ENCODE results near the gene ADRB1. TPM values are rescaled to one million over a fixed set of nuclear protein-coding genes. Genes with fewer than 3 reads are reported as not detected.

Gene ADRB1
- total RNA-seq, 2 experiments from 2014 or later, result 0.08 to 0.11 TPM

- DNase-seq (no peak), ATAC-seq (ENCODE audit: poor library complexity) (no peak)
- H3K36me3 ChIP-seq (ENCODE audit: insufficient read depth, low read length), result no peaks in the 10 kb centered on the region
- peaks cover under 1% of the 10 kb centered on the region for H3K4me1 ChIP-seq (ENCODE audit: insufficient read depth, low read length)
- H3K4me3 ChIP-seq (ENCODE audit: low read length), result no peak overlapping the region
- ChIA-PET POLR2A (no interaction called here), CTCF (no interaction called here)
- Mint-ChIP-seq H3K27ac (no peak overlapping the region), H3K4me3 (no peak overlapping the region), H3K27me3 (peaks cover 29% of the 10 kb centered on the region), H3K9me3 (no peaks in the 10 kb centered on the region), H3K4me1 (ENCODE audit: low read depth) (peaks cover 7% of the 10 kb centered on the region), H3K36me3 (ENCODE audit: low read depth) (no peaks in the 10 kb centered on the region)
- TF ChIP-seq CTCF (IDR thresholded peaks at IDR 0.05), result no peak
- H3K9me3 ChIP-seq (ENCODE audit: control insufficient read depth in 1 of 2, insufficient read depth in 1 of 2, low read length in 2 of 2), result no peaks in the 10 kb centered on the region
- H3K27me3 ChIP-seq (ENCODE audit: control insufficient read depth in 1 of 2, insufficient read depth in 2 of 2, low read length in 2 of 2), result peaks cover 0 to 6% of the 10 kb centered on the region in 2 experiments
- H3K27ac ChIP-seq (ENCODE audit: low read depth in 1 of 2, low read length in 2 of 2), result no peak overlapping the region
- intact Hi-C loops (cut with DNase I, micrococcal nuclease), result no loop called here
These were observed 13.5 kb upstream of the ADRB1 start for GRCh38 chr10:114030140-114030539.

- ChIA-PET POLR2A (no interaction called here), CTCF (no interaction called here)
- no peaks in the 10 kb centered on the region for H3K4me1 Mint-ChIP-seq (ENCODE audit: low read depth)
- DNase-seq (peak in 3 of 14 experiments; percentile 10 to 20 (median 12)), ATAC-seq (ENCODE audit: poor library complexity) (no peak)
- Histone ChIP-seq H3K36me3 (ENCODE audit: insufficient read depth, low read length) (no peaks in the 10 kb centered on the region), H3K4me1 (ENCODE audit: insufficient read depth, low read length) (no peaks in the 10 kb centered on the region), H3K4me3 (ENCODE audit: low read length) (no peak overlapping the region), H3K27ac (ENCODE audit: low read depth in 1 of 2, low read length in 2 of 2) (no peak overlapping the region), H3K9me3 (ENCODE audit: control insufficient read depth in 1 of 2, insufficient read depth in 1 of 2, low read length in 2 of 2) (no peaks in the 10 kb centered on the region), H3K27me3 (ENCODE audit: control insufficient read depth in 1 of 2, insufficient read depth in 2 of 2, low read length in 2 of 2) (peaks cover 0 to 6% of the 10 kb centered on the region in 2 experiments)
- no peak overlapping the region for H3K4me3 Mint-ChIP-seq
- no peaks in the 10 kb centered on the region for H3K9me3 Mint-ChIP-seq
- intact Hi-C loops (cut with DNase I, micrococcal nuclease), result no loop called here
- peaks cover 34% of the 10 kb centered on the region for H3K27me3 Mint-ChIP-seq
- TF ChIP-seq CTCF (IDR thresholded peaks at IDR 0.05), result no peak
- no peak overlapping the region for H3K27ac Mint-ChIP-seq
- no peaks in the 10 kb centered on the region for H3K36me3 Mint-ChIP-seq (ENCODE audit: low read depth)
These were observed 12.3 kb upstream of the ADRB1 start for GRCh38 chr10:114031073-114031972.

GRCh38 chr10:114033566-114033965, 10.1 kb upstream of the ADRB1 start:
- no peaks in the 10 kb centered on the region for H3K4me1 ChIP-seq (ENCODE audit: insufficient read depth, low read length)
- H3K27ac Mint-ChIP-seq, result no peak overlapping the region
- H3K4me3 ChIP-seq (ENCODE audit: low read length), result no peak overlapping the region
- peaks cover under 1 to 2% of the 10 kb centered on the region in 2 experiments for H3K27me3 ChIP-seq (ENCODE audit: control insufficient read depth in 1 of 2, insufficient read depth in 2 of 2, low read length in 2 of 2)
- no peaks in the 10 kb centered on the region for H3K36me3 Mint-ChIP-seq (ENCODE audit: low read depth)
- no peak overlapping the region for H3K27ac ChIP-seq (ENCODE audit: low read depth in 1 of 2, low read length in 2 of 2)
- no peak for DNase-seq
- no peaks in the 10 kb centered on the region for H3K4me1 Mint-ChIP-seq (ENCODE audit: low read depth)
- CTCF ChIA-PET, result no interaction called here
- no peak for ATAC-seq (ENCODE audit: poor library complexity)
- intact Hi-C loops (cut with DNase I, micrococcal nuclease), result no loop called here
- H3K4me3 Mint-ChIP-seq, result no peak overlapping the region
- POLR2A ChIA-PET, result no interaction called here
- H3K36me3 ChIP-seq (ENCODE audit: insufficient read depth, low read length), result no peaks in the 10 kb centered on the region
- H3K27me3 Mint-ChIP-seq, result peaks cover 36% of the 10 kb centered on the region
- no peaks in the 10 kb centered on the region for H3K9me3 ChIP-seq (ENCODE audit: control insufficient read depth in 1 of 2, insufficient read depth in 1 of 2, low read length in 2 of 2)
- H3K9me3 Mint-ChIP-seq, result no peaks in the 10 kb centered on the region
- no peak for TF ChIP-seq CTCF (IDR thresholded peaks at IDR 0.05)

All from CD4-positive, alpha-beta T cell (primary cell).